B cell (primary cell): ENCODE results near the gene OR10C1. TPM values are rescaled to one million over a fixed set of nuclear protein-coding genes. Genes with fewer than 3 reads are reported as not detected.

Experiments
- ATAC-seq: fragments of 200-7000 bp; cut with Tn5 transposase; one replicate; pipeline ENCODE4 v1.10.0; 2021; ENCODE audit warnings: low read depth, mild to moderate bottlenecking, moderate number of reproducible peaks, moderate library complexity
- CTCF ChIA-PET: fragments of 350-600 bp; sonication (Branson Sonifier 250); formaldehyde crosslinking; loops from one replicate; lab custom pipeline; 2021; ENCODE audit warnings: antibody characterized with exemption, inconsistent platforms; lab: Charles Lee
- POLR2A ChIA-PET: fragments of 350-600 bp; sonication (Branson Sonifier 250); formaldehyde crosslinking; loops from one replicate; lab custom pipeline; 2021; ENCODE audit warnings: antibody characterized with exemption; lab: Charles Lee
- DNase-seq: peaks from one replicate; pipeline ENCODE4 v3.0.0; 2013
- H2AFZ ChIP-seq: 2 replicates; pipeline ENCODE4 v1.6.1; 2012; ENCODE audit warnings: mild to moderate bottlenecking, low read depth, low read length; ENCODE audit not compliant: insufficient read depth, poor library complexity, severe bottlenecking
- H3K27ac ChIP-seq, 2 donors: 1 replicate in 1 of 2; 2 replicates in 1 of 2; pipeline ENCODE4 v1.5.1; 2012 to 2013; ENCODE audit warnings: low read length in 2 of 2, mild to moderate bottlenecking in 2 of 2, moderate library complexity in 1 of 2
- H3K27me3 ChIP-seq, 4 experiments: fragments of 200-600 bp in 1 of 4; sonication (generic) in 1 of 4; replicated peaks in 1 of 4; 1 replicate in 2 of 4; 2 replicates in 2 of 4; pipeline versions ENCODE4 v1.6.1 to v1.7.0; 2013 to 2016; ENCODE audit warnings: low read length in 3 of 4, mild to moderate bottlenecking in 2 of 4, mixed read lengths in 1 of 4, moderate library complexity in 1 of 4; ENCODE audit not compliant: insufficient read depth in 4 of 4, control insufficient read depth in 3 of 4; ENCODE audit errors: control extremely low read depth in 1 of 4
- H3K36me3 ChIP-seq, 2 experiments: replicated peaks in 1 of 2; 1 replicate in 1 of 2; 2 replicates in 1 of 2; pipeline versions ENCODE4 v1.6.1 to v1.7.1; 2013; ENCODE audit warnings: low read length in 1 of 2; ENCODE audit not compliant: insufficient read depth in 2 of 2, control insufficient read depth in 1 of 2; ENCODE audit errors: control extremely low read depth in 1 of 2, extremely low read depth in 1 of 2
- H3K4me1 ChIP-seq, 2 donors: fragments of 200-600 bp in 1 of 2; sonication (generic) in 1 of 2; 1 replicate in 1 of 2; 2 replicates in 1 of 2; pipeline versions ENCODE4 v1.5.1 to v1.6.1; 2013 to 2017; ENCODE audit warnings: low read length in 2 of 2; ENCODE audit not compliant: control insufficient read depth in 2 of 2, insufficient read depth in 2 of 2
- H3K4me2 ChIP-seq: replicated peaks from 2 replicates; pipeline ENCODE3; 2012; ENCODE audit warnings: mild to moderate bottlenecking, low read depth, low read length; ENCODE audit not compliant: poor library complexity, severe bottlenecking
- H3K4me3 ChIP-seq, 5 experiments: fragments of 200-600 bp in 1 of 5; sonication (generic) in 1 of 5; 1 replicate in 3 of 5; 2 replicates in 2 of 5; pipeline versions ENCODE4 v1.5.1 to v1.7.0; 2011 to 2016; ENCODE audit warnings: low read length in 4 of 5, mild to moderate bottlenecking in 4 of 5, low read depth in 2 of 5, control low read depth in 1 of 5, moderate library complexity in 1 of 5; ENCODE audit not compliant: insufficient read depth in 1 of 5; ENCODE audit errors: control extremely low read depth in 1 of 5, extremely low read depth in 1 of 5
- H3K79me2 ChIP-seq: fragments of 200-600 bp; sonication (generic); one replicate; pipeline ENCODE4 v1.6.0; 2016; ENCODE audit warnings: low read length; ENCODE audit not compliant: control insufficient read depth, insufficient read depth
- H3K9ac ChIP-seq: fragments of 200-600 bp; sonication (generic); 2 replicates; pipeline ENCODE4 v1.6.1; 2017; ENCODE audit warnings: mild to moderate bottlenecking, low read length, moderate library complexity
- H3K9me3 ChIP-seq, 3 donors: one replicate each; pipeline versions ENCODE4 v1.6.1 to v1.7.1; 2013; ENCODE audit warnings: low read length in 2 of 3; ENCODE audit not compliant: control insufficient read depth in 2 of 3, insufficient read depth in 1 of 3; ENCODE audit errors: control extremely low read depth in 1 of 3
- H4K20me1 ChIP-seq: 2 replicates; pipeline ENCODE4 v1.6.0; 2012; ENCODE audit warnings: mild to moderate bottlenecking, low read length; ENCODE audit not compliant: insufficient read depth, control insufficient read depth, poor library complexity, severe bottlenecking
- H3K27ac Mint-ChIP-seq: one replicate; pipeline ENCODE4 v1.8.0; 2021; ENCODE audit warnings: mixed read lengths
- H3K27me3 Mint-ChIP-seq: one replicate; pipeline ENCODE4 v1.8.0; 2021; ENCODE audit warnings: mixed read lengths
- H3K4me1 Mint-ChIP-seq: one replicate; pipeline ENCODE4 v1.8.0; 2021; ENCODE audit warnings: mixed read lengths
- H3K4me3 Mint-ChIP-seq: one replicate; pipeline ENCODE4 v1.8.0; 2021; ENCODE audit warnings: mixed read lengths
- H3K9me3 Mint-ChIP-seq: one replicate; pipeline ENCODE4 v1.8.0; 2022; ENCODE audit warnings: mixed read lengths; ENCODE audit not compliant: insufficient read depth
- EZH2 ChIP-seq: IDR thresholded peaks from 2 replicates; pipeline ENCODE4 v1.6.1; 2012; ENCODE audit warnings: borderline replicate concordance, low read depth, mild to moderate bottlenecking, moderate library complexity, low read length; ENCODE audit not compliant: insufficient read depth, poor library complexity, severe bottlenecking
- WGBS: methylation state at CpG from one replicate; pipeline ENCODE4 v1.1.5; 2013; ENCODE audit warnings: missing lambda C conversion rate; ENCODE audit not compliant: insufficient coverage; 5-methylcytosine and 5-hydroxymethylcytosine counted together
- intact Hi-C: fragments of 100-400 bp; cut with micrococcal nuclease; formaldehyde crosslinking; loops from one replicate; pipeline ENCODE4 v1.10.0; 2022
- polyA plus RNA-seq: library from polyadenylated mRNA; depleted of rRNA; stranded (reverse); fragments of >200 nt; gene quantifications from 2 replicates; pipeline ENCODE4 v1.2.3, GENCODE V29; 2012
- total RNA-seq, 2 donors: library from RNA; stranded (reverse); fragments of 120-200 nt in 1 of 2; gene quantifications; 1 replicate in 1 of 2; 2 replicates in 1 of 2; pipeline versions ENCODE4 v1.2.3 to v1.2.4, GENCODE V29; 2013 to 2022
- TF ChIP-seq, protein P1 (sequence below): fragments of 200-600 bp; IDR thresholded peaks from one replicate; pipeline ENCODE4 v1.8.0; 2022; ENCODE audit warnings: antibody characterized with exemption, mild to moderate bottlenecking

Gene OR10C1
- total and polyA plus RNA-seq, 2 donors (not counting 1 experiment from before 2014, with no cell fraction given) = not detected

DNA sequence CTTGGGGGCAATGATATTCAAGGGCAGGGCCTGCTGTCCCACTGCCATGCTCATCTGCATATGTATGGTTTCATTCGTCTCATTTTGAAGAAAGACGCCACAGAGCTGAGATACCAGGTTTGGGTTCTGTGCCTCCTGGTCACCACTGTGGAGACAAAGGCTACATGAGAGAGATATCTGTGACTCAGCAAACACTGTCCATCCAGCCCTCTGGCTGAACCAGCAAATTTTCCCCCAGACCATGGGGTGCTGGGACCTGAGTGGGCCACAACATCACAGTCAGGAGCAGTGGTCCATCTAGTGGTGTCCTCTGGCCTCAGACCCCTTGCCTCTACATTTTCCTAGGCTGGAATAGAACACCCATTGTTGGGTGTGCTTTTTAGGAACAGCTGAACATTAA lies 48.6 kb downstream of the OR10C1 start, which contains the start of gene MAS1L:
Gene MAS1L (minus strand): TSS at position 297 of the 400 bp plus-strand sequence. CDS start 54 bp downstream, at position 243.
- H3K79me2 ChIP-seq = no peaks in the 10 kb centered on the region
- WGBS = 82% methylated on average over 2 of the region's 2 CpGs
- POLR2A ChIA-PET = no interaction called here
- H3K27me3 ChIP-seq = peaks cover 0 to 9% (median 2%) of the 10 kb centered on the region in 4 experiments
- H3K4me1 Mint-ChIP-seq = no peaks in the 10 kb centered on the region
- no peak within 1 kb of the TSS for H3K27ac ChIP-seq
- intact Hi-C loops = no loop called here
- H4K20me1 ChIP-seq = no peaks in the 10 kb centered on the region
- H3K27me3 Mint-ChIP-seq = peaks cover 34% of the 10 kb centered on the region
- no peaks in the 10 kb centered on the region for H3K9me3 ChIP-seq
- H3K9me3 Mint-ChIP-seq = peaks cover under 1% of the 10 kb centered on the region
- H3K9ac ChIP-seq = no peak within 1 kb of the TSS
- H2AFZ ChIP-seq = no peak within 1 kb of the TSS
- no peak within 1 kb of the TSS for H3K4me3 Mint-ChIP-seq
- DNase-seq = no peak
- H3K4me3 ChIP-seq = no peak within 1 kb of the TSS
- no peak within 1 kb of the TSS for H3K4me2 ChIP-seq
- CTCF ChIA-PET = interaction anchor here (0.7 kb wide), 1 partner anchor 98 kb away, joined by 3 read pairs; no protein-coding TSS in a partner anchor
- TF ChIP-seq EZH2 = no peak
- TF ChIP-seq, protein P1, sequence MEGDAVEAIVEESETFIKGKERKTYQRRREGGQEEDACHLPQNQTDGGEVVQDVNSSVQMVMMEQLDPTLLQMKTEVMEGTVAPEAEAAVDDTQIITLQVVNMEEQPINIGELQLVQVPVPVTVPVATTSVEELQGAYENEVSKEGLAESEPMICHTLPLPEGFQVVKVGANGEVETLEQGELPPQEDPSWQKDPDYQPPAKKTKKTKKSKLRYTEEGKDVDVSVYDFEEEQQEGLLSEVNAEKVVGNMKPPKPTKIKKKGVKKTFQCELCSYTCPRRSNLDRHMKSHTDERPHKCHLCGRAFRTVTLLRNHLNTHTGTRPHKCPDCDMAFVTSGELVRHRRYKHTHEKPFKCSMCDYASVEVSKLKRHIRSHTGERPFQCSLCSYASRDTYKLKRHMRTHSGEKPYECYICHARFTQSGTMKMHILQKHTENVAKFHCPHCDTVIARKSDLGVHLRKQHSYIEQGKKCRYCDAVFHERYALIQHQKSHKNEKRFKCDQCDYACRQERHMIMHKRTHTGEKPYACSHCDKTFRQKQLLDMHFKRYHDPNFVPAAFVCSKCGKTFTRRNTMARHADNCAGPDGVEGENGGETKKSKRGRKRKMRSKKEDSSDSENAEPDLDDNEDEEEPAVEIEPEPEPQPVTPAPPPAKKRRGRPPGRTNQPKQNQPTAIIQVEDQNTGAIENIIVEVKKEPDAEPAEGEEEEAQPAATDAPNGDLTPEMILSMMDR = no peak
- ATAC-seq = no peak
- no peak within 1 kb of the TSS for H3K27ac Mint-ChIP-seq
- H3K36me3 ChIP-seq = no peaks in the 10 kb centered on the region
- H3K4me1 ChIP-seq = no peaks in the 10 kb centered on the region

DNA sequence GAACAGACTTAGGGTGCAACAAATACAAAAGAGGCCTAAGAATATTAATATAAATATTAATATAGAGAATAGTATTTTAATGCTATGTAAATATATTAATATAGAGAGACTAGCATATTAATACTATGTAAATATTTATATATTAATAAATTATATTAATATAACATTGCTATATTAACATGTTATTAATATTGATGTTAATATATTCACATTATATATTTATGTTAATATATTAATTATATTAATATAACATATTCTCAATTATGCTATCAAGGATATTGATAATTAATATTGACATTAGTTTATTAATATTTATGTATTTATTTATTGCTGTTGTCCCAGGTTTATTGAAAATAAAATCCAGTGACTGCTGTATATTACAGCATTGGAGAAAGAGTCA lies 49.8 kb downstream of the OR10C1 start:
- no peaks in the 10 kb centered on the region for H3K79me2 ChIP-seq
- intact Hi-C loops = no loop called here
- no peaks in the 10 kb centered on the region for H3K4me1 ChIP-seq
- no peak overlapping the region for H3K4me2 ChIP-seq
- H3K9me3 Mint-ChIP-seq = no peaks in the 10 kb centered on the region
- no peak for TF ChIP-seq EZH2
- TF ChIP-seq, protein P1 = no peak
- ATAC-seq = no peak
- no peak overlapping the region for H3K27ac Mint-ChIP-seq
- H3K36me3 ChIP-seq = no peaks in the 10 kb centered on the region
- POLR2A ChIA-PET = no interaction called here
- CTCF ChIA-PET = no interaction called here
- H3K27me3 Mint-ChIP-seq = peaks cover 29% of the 10 kb centered on the region
- no peaks in the 10 kb centered on the region for H4K20me1 ChIP-seq
- H3K4me1 Mint-ChIP-seq = no peaks in the 10 kb centered on the region
- no peak overlapping the region for H3K4me3 ChIP-seq
- no peaks in the 10 kb centered on the region for H3K9me3 ChIP-seq
- H3K27ac ChIP-seq = no peak overlapping the region
- H3K4me3 Mint-ChIP-seq = no peak overlapping the region
- H3K9ac ChIP-seq = no peak overlapping the region
- no peak overlapping the region for H2AFZ ChIP-seq
- peaks cover 0 to 9% (median 2%) of the 10 kb centered on the region in 4 experiments for H3K27me3 ChIP-seq
- no peak for DNase-seq
